Coronary artery (tissue), 2 donors: ENCODE data around the gene LRG1.
"Not testable (repeated sequence)": the region's sequence is repeated elsewhere in the genome, so short reads cannot be mapped to it uniquely, and the experiment has no call there.

Source experiments
- DNase-seq: peaks from one replicate; pipeline ENCODE4 v3.0.0-alpha.2; 2017; ENCODE audit warnings: low spot score
- H3K27ac ChIP-seq, 2 donors: fragments of 200-600 bp; sonication (generic); one replicate each; pipeline ENCODE4 v1.5.1; 2016 to 2019
- H3K4me3 ChIP-seq: fragments of 200-600 bp; sonication (generic); 2 replicates; pipeline ENCODE4 v1.5.1; 2016; ENCODE audit warnings: mild to moderate bottlenecking, moderate library complexity
- CTCF ChIP-seq: fragments of 200-600 bp; sonication (generic); IDR thresholded peaks from one replicate; pipeline ENCODE4 v1.5.1; 2019; ENCODE audit warnings: antibody characterized with exemption

The LRG1 gene

DNA sequence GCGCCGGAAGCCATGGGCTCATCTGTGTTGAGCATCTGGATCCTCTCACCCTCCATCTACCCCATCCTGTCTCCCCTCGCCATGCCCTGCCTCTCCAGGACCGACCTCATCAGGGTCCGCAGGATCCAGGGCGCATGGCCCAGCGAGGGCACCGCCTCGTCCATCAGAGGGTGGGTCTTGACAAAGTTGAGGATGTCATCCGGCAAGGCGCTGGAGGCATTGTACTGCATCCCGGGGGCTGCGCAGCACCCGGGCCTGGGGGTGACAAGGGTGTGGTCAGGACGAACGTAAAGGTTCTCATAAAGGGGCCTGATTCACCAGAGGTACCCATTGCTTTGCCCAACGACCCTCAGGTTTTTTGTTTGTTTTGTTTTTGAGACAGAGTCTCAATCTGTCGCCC, 10.2 kb upstream of the LRG1 start:
- Histone ChIP-seq H3K4me3 (no peak overlapping the region), H3K27ac (no peak overlapping the region)
- no peak for TF ChIP-seq CTCF
- DNase-seq, result no peak

DNA sequence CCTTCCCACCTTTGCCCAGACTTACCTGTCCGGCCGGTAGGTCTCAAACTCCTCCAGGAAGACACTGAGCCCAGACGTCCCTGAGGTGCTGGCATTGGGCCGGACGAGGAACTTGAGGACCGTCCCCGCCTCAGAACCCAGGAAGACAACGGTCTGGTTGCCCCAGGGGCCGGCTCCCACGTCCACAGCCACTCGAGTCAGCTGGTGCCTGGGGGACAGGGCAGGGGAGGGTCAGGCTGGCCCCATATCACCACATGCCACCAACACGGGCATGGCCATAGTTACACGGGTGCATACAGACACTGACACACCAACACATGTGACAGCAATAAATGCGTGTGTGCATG, 8.4 kb upstream of the LRG1 start:
- TF ChIP-seq CTCF, result no peak
- no peak for DNase-seq
- Histone ChIP-seq H3K4me3 (no peak overlapping the region), H3K27ac (no peak overlapping the region)

GRCh38 chr19:4547303-4548237, 7.7 kb upstream of the LRG1 start:
- TF ChIP-seq CTCF, result no peak

DNA sequence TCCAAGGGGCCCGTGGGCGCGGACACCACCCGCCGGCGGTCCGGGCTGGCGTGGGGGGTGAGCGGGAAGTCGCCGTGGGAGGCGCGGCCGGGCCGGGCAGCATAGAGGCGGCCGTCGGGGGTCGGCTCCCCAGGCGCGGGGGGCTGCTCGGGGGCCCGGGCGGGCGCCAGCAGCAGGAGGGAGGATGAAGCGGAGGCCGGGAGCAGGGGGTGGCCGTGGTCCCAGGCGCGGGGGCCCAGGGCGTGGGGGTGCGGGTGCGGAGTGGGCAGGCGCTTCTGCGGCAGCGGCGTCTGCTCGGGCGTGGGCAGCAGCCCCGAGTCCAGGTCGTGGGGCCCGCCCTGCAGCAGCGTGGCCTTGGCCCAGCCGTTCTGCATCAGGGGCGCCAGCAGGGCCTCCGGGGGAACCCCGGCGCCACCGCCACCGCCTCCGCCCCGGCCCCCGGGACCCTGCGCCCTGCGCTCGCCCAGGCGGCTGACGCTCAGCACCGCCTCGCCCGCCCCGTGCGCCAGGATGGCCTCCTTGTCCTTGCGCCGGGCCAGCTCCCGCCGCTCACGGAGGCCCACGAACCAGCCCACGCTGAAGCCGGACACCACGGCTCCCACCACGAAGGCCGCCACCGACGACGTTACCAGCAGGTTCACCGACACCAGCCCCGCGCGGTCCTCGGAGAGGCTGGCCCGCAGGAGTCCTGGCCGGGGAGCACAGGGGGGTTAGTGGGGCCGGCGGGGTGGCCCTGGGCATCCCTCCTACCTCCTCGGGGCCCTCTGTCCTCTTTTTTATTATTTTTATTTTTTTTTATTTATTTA, 4.2 kb upstream of the LRG1 start:
- Histone ChIP-seq H3K27ac (no peak overlapping the region), H3K4me3 (no peak overlapping the region)
- no peak for DNase-seq
- no peak for TF ChIP-seq CTCF

More at GRCh38 chr19:4547303-4548237, 7.7 kb upstream of the LRG1 start:
- no peak overlapping the region for H3K27ac ChIP-seq
- no peak for DNase-seq
- H3K4me3 ChIP-seq, result no peak overlapping the region

DNA sequence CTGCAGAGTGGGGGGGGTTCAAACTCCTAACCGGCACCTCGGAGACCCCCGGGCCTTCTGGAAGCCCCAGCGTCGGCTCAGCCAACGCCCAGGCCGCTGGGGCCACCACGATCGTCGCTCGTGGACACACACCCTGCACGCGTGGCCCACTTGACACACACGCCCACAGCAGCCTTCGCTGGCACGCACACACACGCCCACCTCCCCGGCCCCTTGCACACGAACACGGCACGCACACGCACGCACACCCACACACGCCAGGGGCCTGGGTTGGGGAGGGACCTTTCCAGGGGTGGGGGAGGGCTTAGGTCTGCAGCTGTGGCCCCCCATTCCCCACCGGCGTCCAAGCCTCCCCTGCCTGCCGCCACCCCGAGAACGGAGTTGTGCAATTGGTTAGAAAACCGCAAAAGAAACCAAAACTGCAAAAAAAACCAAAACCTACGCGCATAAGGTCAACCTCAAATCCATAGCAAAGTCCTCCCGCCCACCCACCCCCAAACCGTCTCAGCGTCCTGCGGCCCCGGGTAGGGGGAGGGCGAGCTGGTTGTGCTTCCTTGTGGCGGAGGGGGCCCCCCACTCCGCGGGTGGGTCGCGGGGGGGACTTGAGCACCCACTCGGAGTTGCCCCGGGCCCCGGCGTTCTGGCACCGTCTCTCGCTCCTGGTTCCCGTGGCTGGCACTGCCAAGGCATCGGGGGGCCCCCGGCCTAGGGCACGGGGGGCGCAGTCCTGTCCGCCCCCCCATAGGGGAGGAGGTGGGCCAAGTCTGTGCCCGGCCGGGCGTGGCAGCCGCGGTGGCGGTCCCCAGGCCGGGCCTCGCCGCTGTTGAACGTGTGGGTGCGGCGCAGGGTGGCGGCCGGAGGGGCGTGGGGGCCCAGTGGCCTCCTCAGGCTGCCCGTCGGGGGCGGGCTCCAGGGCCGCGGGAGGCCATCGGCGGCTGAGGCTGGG, 3.3 kb upstream of the LRG1 start:
- no peak for DNase-seq
- TF ChIP-seq CTCF, result no peak
- Histone ChIP-seq H3K27ac (no peak overlapping the region), H3K4me3 (no peak overlapping the region)

DNA sequence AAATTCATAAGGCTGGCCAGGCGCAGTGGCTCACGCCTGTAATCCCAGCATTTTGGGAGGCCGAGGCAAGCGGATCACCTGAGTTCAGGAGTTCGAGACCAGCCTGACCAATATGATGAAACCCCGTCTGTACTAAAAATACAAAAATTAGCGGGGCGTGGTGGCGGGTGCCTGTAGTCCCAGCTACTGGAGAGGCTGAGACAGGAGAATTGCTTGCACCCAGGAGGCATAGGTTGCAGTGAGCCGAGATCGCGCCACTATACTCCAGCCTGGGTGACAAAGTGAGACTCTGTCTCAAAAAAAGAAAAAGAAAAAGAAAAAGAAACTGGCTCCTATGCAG, 1.9 kb upstream of the LRG1 start:
- H3K4me3 ChIP-seq, DNase-seq: not testable (repeated sequence)
- peak overlapping the region in 1 of 2 donors; percentile 3 for H3K27ac ChIP-seq
